ENCODE data around the gene ACKR4.

The ACKR4 gene

GRCh38 chr3:132564070-132564465 lies 33.0 kb upstream of the ACKR4 start:
- H3K9me3 ChIP-seq (ENCODE audit: control insufficient read depth, low read depth, low read length) = no peaks in the 10 kb centered on the region
- no peaks in the 10 kb centered on the region for H3K36me3 ChIP-seq (ENCODE audit: control insufficient read depth, low read depth, low read length)
- H3K4me1 ChIP-seq (ENCODE audit: control insufficient read depth, low read depth, low read length) = peaks cover 7% of the 10 kb centered on the region
- no peak overlapping the region for H3K9ac ChIP-seq (ENCODE audit: low read length)
- H3K4me3 ChIP-seq (ENCODE audit: low read length) = no peak overlapping the region
- H3K27ac ChIP-seq (ENCODE audit: low read length) = no peak overlapping the region
- no peaks in the 10 kb centered on the region for H3K27me3 ChIP-seq (ENCODE audit: control insufficient read depth, insufficient read depth, low read length)

GRCh38 chr3:132568422-132568821 lies 28.6 kb upstream of the ACKR4 start:
- Histone ChIP-seq H3K9me3 (ENCODE audit: control insufficient read depth, low read depth, low read length) (no peaks in the 10 kb centered on the region), H3K4me1 (ENCODE audit: control insufficient read depth, low read depth, low read length) (no peaks in the 10 kb centered on the region), H3K36me3 (ENCODE audit: control insufficient read depth, low read depth, low read length) (no peaks in the 10 kb centered on the region), H3K27me3 (ENCODE audit: control insufficient read depth, insufficient read depth, low read length) (no peaks in the 10 kb centered on the region), H3K4me3 (ENCODE audit: low read length) (no peak overlapping the region), H3K9ac (ENCODE audit: low read length) (no peak overlapping the region), H3K27ac (ENCODE audit: low read length) (no peak overlapping the region)

- Histone ChIP-seq H3K27me3 (ENCODE audit: control insufficient read depth, insufficient read depth, low read length) (no peaks in the 10 kb centered on the region), H3K27ac (ENCODE audit: low read length) (no peak overlapping the region), H3K9ac (ENCODE audit: low read length) (no peak overlapping the region), H3K36me3 (ENCODE audit: control insufficient read depth, low read depth, low read length) (no peaks in the 10 kb centered on the region), H3K4me3 (ENCODE audit: low read length) (no peak overlapping the region), H3K9me3 (ENCODE audit: control insufficient read depth, low read depth, low read length) (no peaks in the 10 kb centered on the region), H3K4me1 (ENCODE audit: control insufficient read depth, low read depth, low read length) (no peaks in the 10 kb centered on the region)
Observed at GRCh38 chr3:132569153-132569552, 27.9 kb upstream of the ACKR4 start.

- Histone ChIP-seq H3K9me3 (ENCODE audit: control insufficient read depth, low read depth, low read length) (no peaks in the 10 kb centered on the region), H3K36me3 (ENCODE audit: control insufficient read depth, low read depth, low read length) (no peaks in the 10 kb centered on the region), H3K9ac (ENCODE audit: low read length) (no peak overlapping the region), H3K4me1 (ENCODE audit: control insufficient read depth, low read depth, low read length) (no peaks in the 10 kb centered on the region), H3K27ac (ENCODE audit: low read length) (no peak overlapping the region), H3K4me3 (ENCODE audit: low read length) (no peak overlapping the region), H3K27me3 (ENCODE audit: control insufficient read depth, insufficient read depth, low read length) (no peaks in the 10 kb centered on the region)
Observed at GRCh38 chr3:132569580-132569979, 27.5 kb upstream of the ACKR4 start.

- Histone ChIP-seq H3K36me3 (ENCODE audit: control insufficient read depth, low read depth, low read length) (no peaks in the 10 kb centered on the region), H3K27ac (ENCODE audit: low read length) (no peak overlapping the region), H3K4me1 (ENCODE audit: control insufficient read depth, low read depth, low read length) (no peaks in the 10 kb centered on the region), H3K9me3 (ENCODE audit: control insufficient read depth, low read depth, low read length) (no peaks in the 10 kb centered on the region), H3K27me3 (ENCODE audit: control insufficient read depth, insufficient read depth, low read length) (no peaks in the 10 kb centered on the region), H3K4me3 (ENCODE audit: low read length) (no peak overlapping the region), H3K9ac (ENCODE audit: low read length) (no peak overlapping the region)
Observed at GRCh38 chr3:132570016-132570415, 27.1 kb upstream of the ACKR4 start.

DNA sequence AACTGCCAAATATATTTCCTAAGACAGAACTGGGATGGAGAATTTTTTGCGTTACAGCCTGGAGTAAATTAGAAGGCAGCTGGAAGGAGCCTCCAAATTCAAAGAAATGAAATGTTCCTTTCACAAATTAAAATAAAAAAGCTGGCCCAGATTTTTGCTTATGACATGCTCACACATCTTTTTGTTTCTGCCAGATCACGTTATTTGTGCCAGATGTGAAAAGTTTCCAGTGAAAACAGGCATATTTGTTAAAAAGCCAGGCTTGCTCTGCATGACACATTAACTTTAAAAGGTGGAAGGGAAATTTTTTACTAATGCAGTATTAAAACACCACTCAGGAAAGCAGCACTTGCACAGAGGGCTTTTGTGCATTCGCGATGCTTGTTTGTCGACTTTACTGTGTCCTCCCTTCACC lies 23.3 kb upstream of the ACKR4 start:
- Histone ChIP-seq H3K4me1 (ENCODE audit: control insufficient read depth, low read depth, low read length) (no peaks in the 10 kb centered on the region), H3K9me3 (ENCODE audit: control insufficient read depth, low read depth, low read length) (no peaks in the 10 kb centered on the region), H3K9ac (ENCODE audit: low read length) (no peak overlapping the region), H3K4me3 (ENCODE audit: low read length) (no peak overlapping the region), H3K36me3 (ENCODE audit: control insufficient read depth, low read depth, low read length) (peaks cover 4% of the 10 kb centered on the region), H3K27ac (ENCODE audit: low read length) (no peak overlapping the region), H3K27me3 (ENCODE audit: control insufficient read depth, insufficient read depth, low read length) (no peaks in the 10 kb centered on the region)

DNA sequence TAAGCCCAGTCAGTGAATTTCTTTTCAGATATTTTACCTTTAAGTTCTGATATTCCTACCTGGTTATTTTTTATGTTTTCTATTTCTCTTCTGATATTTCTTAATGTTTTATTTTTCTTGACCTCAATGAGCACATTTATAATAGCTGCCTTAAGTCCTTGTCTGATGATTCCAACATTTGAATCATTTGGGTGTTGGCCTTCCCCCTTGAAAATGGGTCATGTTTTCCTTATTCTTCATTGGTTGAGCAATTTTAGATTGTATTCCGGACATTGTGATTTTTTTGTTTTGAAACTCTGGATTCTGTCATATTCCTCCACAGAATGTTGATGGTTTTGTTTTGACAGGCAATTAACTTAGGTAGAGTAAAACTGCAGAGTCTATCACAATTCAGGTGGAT lies 9.7 kb upstream of the ACKR4 start:
- Histone ChIP-seq H3K36me3 (ENCODE audit: control insufficient read depth, low read depth, low read length) (no peaks in the 10 kb centered on the region), H3K4me1 (ENCODE audit: control insufficient read depth, low read depth, low read length) (no peaks in the 10 kb centered on the region), H3K9me3 (ENCODE audit: control insufficient read depth, low read depth, low read length) (no peaks in the 10 kb centered on the region), H3K27me3 (ENCODE audit: control insufficient read depth, insufficient read depth, low read length) (no peaks in the 10 kb centered on the region), H3K27ac (ENCODE audit: low read length) (no peak overlapping the region), H3K9ac (ENCODE audit: low read length) (no peak overlapping the region), H3K4me3 (ENCODE audit: low read length) (no peak overlapping the region)

DNA sequence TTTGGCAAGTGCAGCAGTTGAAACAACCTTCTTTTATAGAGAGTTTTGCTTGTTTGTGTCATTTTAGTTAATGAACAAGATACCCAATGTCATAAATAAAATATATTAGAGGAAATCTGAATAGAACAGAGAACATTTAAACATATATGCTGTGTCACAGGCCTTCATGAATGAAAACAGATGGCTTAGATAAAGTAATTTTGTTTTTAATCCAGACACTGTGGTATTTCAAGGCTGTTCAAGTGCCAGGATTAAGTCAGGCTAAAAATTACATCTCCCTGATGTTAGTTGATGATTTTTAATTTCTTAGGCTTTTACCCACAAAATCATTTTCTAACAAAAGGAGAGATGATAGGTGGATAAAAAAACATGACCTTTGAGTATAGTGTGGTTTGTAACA lies 4.9 kb upstream of the ACKR4 start:
- Histone ChIP-seq H3K27me3 (ENCODE audit: control insufficient read depth, insufficient read depth, low read length) (no peaks in the 10 kb centered on the region), H3K36me3 (ENCODE audit: control insufficient read depth, low read depth, low read length) (no peaks in the 10 kb centered on the region), H3K4me3 (ENCODE audit: low read length) (no peak overlapping the region), H3K9ac (ENCODE audit: low read length) (no peak overlapping the region), H3K4me1 (ENCODE audit: control insufficient read depth, low read depth, low read length) (no peaks in the 10 kb centered on the region), H3K27ac (ENCODE audit: low read length) (no peak overlapping the region), H3K9me3 (ENCODE audit: control insufficient read depth, low read depth, low read length) (no peaks in the 10 kb centered on the region)

- no peaks in the 10 kb centered on the region for H3K27me3 ChIP-seq (ENCODE audit: control insufficient read depth, insufficient read depth, low read length)
- H3K4me1 ChIP-seq (ENCODE audit: control insufficient read depth, low read depth, low read length) = no peaks in the 10 kb centered on the region
- H3K36me3 ChIP-seq (ENCODE audit: control insufficient read depth, low read depth, low read length) = no peaks in the 10 kb centered on the region
- no peak overlapping the region for H3K27ac ChIP-seq (ENCODE audit: low read length)
- no peak overlapping the region for H3K4me3 ChIP-seq (ENCODE audit: low read length)
- H3K9me3 ChIP-seq (ENCODE audit: control insufficient read depth, low read depth, low read length) = no peaks in the 10 kb centered on the region
- no peak overlapping the region for H3K9ac ChIP-seq (ENCODE audit: low read length)
Observed at GRCh38 chr3:132593241-132593946, 3.7 kb upstream of the ACKR4 start.

- Histone ChIP-seq H3K27ac (ENCODE audit: low read length) (no peak overlapping the region), H3K9ac (ENCODE audit: low read length) (no peak overlapping the region), H3K9me3 (ENCODE audit: control insufficient read depth, low read depth, low read length) (no peaks in the 10 kb centered on the region)
Observed at GRCh38 chr3:132593947-132594323, 3.1 kb upstream of the ACKR4 start.

DNA sequence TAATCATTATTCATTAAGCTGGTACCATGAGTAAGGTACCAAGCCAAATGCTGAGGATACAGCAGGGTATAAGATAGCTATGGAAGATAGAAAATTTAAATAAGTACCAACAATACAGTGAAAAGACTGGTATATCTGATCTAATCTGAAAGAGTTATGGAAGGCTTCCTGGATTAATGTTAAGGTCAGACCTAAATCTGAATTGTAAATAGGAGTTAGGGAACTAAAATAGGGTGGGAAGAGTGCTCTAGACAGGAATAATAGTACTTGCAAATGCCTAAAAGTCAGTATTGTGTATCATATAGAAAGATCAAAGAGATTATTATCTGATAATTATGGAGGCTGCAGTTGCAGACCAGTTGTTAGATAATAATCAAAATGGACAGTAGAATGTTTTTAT lies 2.6 kb upstream of the ACKR4 start:
- Histone ChIP-seq H3K9me3 (ENCODE audit: control insufficient read depth, low read depth, low read length) (no peaks in the 10 kb centered on the region), H3K27me3 (ENCODE audit: control insufficient read depth, insufficient read depth, low read length) (no peaks in the 10 kb centered on the region), H3K27ac (ENCODE audit: low read length) (no peak overlapping the region), H3K36me3 (ENCODE audit: control insufficient read depth, low read depth, low read length) (no peaks in the 10 kb centered on the region), H3K4me3 (ENCODE audit: low read length) (no peak overlapping the region), H3K4me1 (ENCODE audit: control insufficient read depth, low read depth, low read length) (no peaks in the 10 kb centered on the region), H3K9ac (ENCODE audit: low read length) (no peak overlapping the region)

More at GRCh38 chr3:132593947-132594323, 3.1 kb upstream of the ACKR4 start:
- H3K27me3 ChIP-seq (ENCODE audit: control insufficient read depth, insufficient read depth, low read length) = no peaks in the 10 kb centered on the region
- H3K36me3 ChIP-seq (ENCODE audit: control insufficient read depth, low read depth, low read length) = no peaks in the 10 kb centered on the region
- H3K4me3 ChIP-seq (ENCODE audit: low read length) = no peak overlapping the region
- H3K4me1 ChIP-seq (ENCODE audit: control insufficient read depth, low read depth, low read length) = no peaks in the 10 kb centered on the region

DNA sequence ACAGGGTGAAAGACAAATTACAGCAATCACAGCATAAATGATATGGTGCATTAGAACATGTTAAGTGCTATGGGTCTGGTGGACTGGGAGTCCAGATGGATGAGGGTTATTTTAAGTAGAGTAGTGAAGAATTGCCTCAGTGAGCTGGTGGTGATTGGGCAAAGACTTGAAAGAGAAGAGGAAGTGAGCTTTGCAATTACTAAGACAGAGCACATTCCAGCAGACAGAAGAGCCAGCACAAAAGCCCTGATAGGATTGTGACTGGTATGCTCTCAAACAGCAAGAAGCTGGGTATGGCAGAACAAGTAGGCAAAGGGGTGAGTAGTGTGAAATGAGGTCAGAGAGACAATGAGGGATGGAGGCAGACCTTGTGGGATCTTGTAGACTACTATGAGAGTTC lies 2.1 kb upstream of the ACKR4 start:
- Histone ChIP-seq H3K36me3 (ENCODE audit: control insufficient read depth, low read depth, low read length) (no peaks in the 10 kb centered on the region), H3K9me3 (ENCODE audit: control insufficient read depth, low read depth, low read length) (no peaks in the 10 kb centered on the region), H3K27me3 (ENCODE audit: control insufficient read depth, insufficient read depth, low read length) (no peaks in the 10 kb centered on the region), H3K9ac (ENCODE audit: low read length) (no peak overlapping the region), H3K4me3 (ENCODE audit: low read length) (no peak overlapping the region), H3K27ac (ENCODE audit: low read length) (no peak overlapping the region), H3K4me1 (ENCODE audit: control insufficient read depth, low read depth, low read length) (no peaks in the 10 kb centered on the region)

Data from iPS-18a (cell line).